Muscle layer of colon (tissue), 2 donors: ENCODE measurements around the gene PRMT1.

ENCODE experiments used
- H3K27ac ChIP-seq: one replicate; pipeline ENCODE4 v1.7.0; 2013; ENCODE audit warnings: low read depth, mild to moderate bottlenecking, low read length, moderate library complexity
- H3K27me3 ChIP-seq, 2 donors: one replicate each; pipeline ENCODE4 v1.7.0; 2013; ENCODE audit warnings: low read length in 2 of 2, mild to moderate bottlenecking in 2 of 2; ENCODE audit not compliant: insufficient read depth in 2 of 2, control insufficient read depth in 1 of 2
- H3K36me3 ChIP-seq: one replicate; pipeline ENCODE4 v1.7.0; 2013; ENCODE audit warnings: mild to moderate bottlenecking, low read length; ENCODE audit not compliant: insufficient read depth
- H3K4me1 ChIP-seq: one replicate; pipeline ENCODE4 v1.7.0; 2013; ENCODE audit warnings: mild to moderate bottlenecking, low read length; ENCODE audit not compliant: insufficient read depth
- H3K4me3 ChIP-seq, 2 donors: one replicate each; pipeline ENCODE4 v1.7.0; 2013; ENCODE audit warnings: low read length in 2 of 2, low read depth in 1 of 2, mild to moderate bottlenecking in 1 of 2, moderate library complexity in 1 of 2
- H3K9ac ChIP-seq: one replicate; pipeline ENCODE4 v1.7.0; 2013; ENCODE audit warnings: low read length
- H3K9me3 ChIP-seq: one replicate; pipeline ENCODE4 v1.7.0; 2013; ENCODE audit warnings: mild to moderate bottlenecking, low read length
- donor health status: abdominal sarcoma.
- donor health status: Adenocarcinoma of cecum.

PRMT1 gene

GRCh38 chr19:49699364-49699763, 22.3 kb downstream of the PRMT1 start:
- no peaks in the 10 kb centered on the region for H3K36me3 ChIP-seq

GRCh38 chr19:49700563-49700962, 23.5 kb downstream of the PRMT1 start:
- H3K9me3 ChIP-seq = no peaks in the 10 kb centered on the region
- no peak overlapping the region for H3K9ac ChIP-seq
- H3K27me3 ChIP-seq = peaks cover 0 to 8% of the 10 kb centered on the region in 2 donors
- no peak overlapping the region for H3K4me3 ChIP-seq
- H3K4me1 ChIP-seq = no peaks in the 10 kb centered on the region
- no peak overlapping the region for H3K27ac ChIP-seq
- no peaks in the 10 kb centered on the region for H3K36me3 ChIP-seq

More at GRCh38 chr19:49699364-49699763, 22.3 kb downstream of the PRMT1 start:
- Histone ChIP-seq H3K4me1 (no peaks in the 10 kb centered on the region), H3K4me3 (no peak overlapping the region), H3K27ac (no peak overlapping the region), H3K9me3 (no peaks in the 10 kb centered on the region), H3K27me3 (peaks cover 0 to 8% of the 10 kb centered on the region in 2 donors), H3K9ac (no peak overlapping the region)

GRCh38 chr19:49701271-49701786, 24.3 kb downstream of the PRMT1 start:
- Histone ChIP-seq H3K36me3 (no peaks in the 10 kb centered on the region), H3K9ac (no peak overlapping the region), H3K9me3 (no peaks in the 10 kb centered on the region), H3K4me3 (no peak overlapping the region), H3K27ac (no peak overlapping the region), H3K4me1 (no peaks in the 10 kb centered on the region), H3K27me3 (peaks cover 0 to 8% of the 10 kb centered on the region in 2 donors)

GRCh38 chr19:49704888-49705642, 28.0 kb downstream of the PRMT1 start:
- Histone ChIP-seq H3K9ac (no peak overlapping the region), H3K36me3 (no peaks in the 10 kb centered on the region), H3K27me3 (peaks cover 0 to 8% of the 10 kb centered on the region in 2 donors)

GRCh38 chr19:49705919-49706318, 28.8 kb downstream of the PRMT1 start:
- no peak overlapping the region for H3K27ac ChIP-seq
- no peaks in the 10 kb centered on the region for H3K36me3 ChIP-seq
- no peak overlapping the region for H3K9ac ChIP-seq
- H3K9me3 ChIP-seq = no peaks in the 10 kb centered on the region
- no peaks in the 10 kb centered on the region for H3K4me1 ChIP-seq
- no peak overlapping the region for H3K4me3 ChIP-seq
- H3K27me3 ChIP-seq = peaks cover 0 to 6% of the 10 kb centered on the region in 2 donors

More at GRCh38 chr19:49704888-49705642, 28.0 kb downstream of the PRMT1 start:
- Histone ChIP-seq H3K9me3 (no peaks in the 10 kb centered on the region), H3K4me3 (no peak overlapping the region), H3K4me1 (no peaks in the 10 kb centered on the region), H3K27ac (no peak overlapping the region)

GRCh38 chr19:49710372-49710951, 33.4 kb downstream of the PRMT1 start:
- Histone ChIP-seq H3K4me3 (no peak overlapping the region), H3K27me3 (no peaks in the 10 kb centered on the region), H3K9ac (no peak overlapping the region), H3K36me3 (no peaks in the 10 kb centered on the region), H3K27ac (no peak overlapping the region), H3K9me3 (no peaks in the 10 kb centered on the region), H3K4me1 (no peaks in the 10 kb centered on the region)

GRCh38 chr19:49712397-49712859, 35.4 kb downstream of the PRMT1 start:
- H3K27ac ChIP-seq = no peak overlapping the region
- no peak overlapping the region for H3K9ac ChIP-seq
- no peaks in the 10 kb centered on the region for H3K36me3 ChIP-seq
- H3K4me3 ChIP-seq = no peak overlapping the region
- H3K4me1 ChIP-seq = no peaks in the 10 kb centered on the region
- no peaks in the 10 kb centered on the region for H3K27me3 ChIP-seq
- H3K9me3 ChIP-seq = no peaks in the 10 kb centered on the region

- Histone ChIP-seq H3K27me3 (no peaks in the 10 kb centered on the region), H3K4me1 (no peaks in the 10 kb centered on the region), H3K9me3 (no peaks in the 10 kb centered on the region), H3K27ac (no peak overlapping the region), H3K9ac (no peak overlapping the region), H3K4me3 (no peak overlapping the region), H3K36me3 (no peaks in the 10 kb centered on the region)
These were observed 36.3 kb downstream of the PRMT1 start for GRCh38 chr19:49713236-49713845.

GRCh38 chr19:49716154-49716553, 39.1 kb downstream of the PRMT1 start:
- no peak overlapping the region for H3K4me3 ChIP-seq
- no peak overlapping the region for H3K27ac ChIP-seq
- H3K4me1 ChIP-seq = no peaks in the 10 kb centered on the region
- H3K9me3 ChIP-seq = no peaks in the 10 kb centered on the region
- no peaks in the 10 kb centered on the region for H3K36me3 ChIP-seq
- H3K27me3 ChIP-seq = no peaks in the 10 kb centered on the region
- H3K9ac ChIP-seq = no peak overlapping the region

GRCh38 chr19:49718511-49718910, 41.4 kb downstream of the PRMT1 start:
- no peaks in the 10 kb centered on the region for H3K36me3 ChIP-seq
- H3K27ac ChIP-seq = no peak overlapping the region
- H3K9ac ChIP-seq = no peak overlapping the region
- H3K4me1 ChIP-seq = no peaks in the 10 kb centered on the region
- H3K4me3 ChIP-seq = no peak overlapping the region
- no peaks in the 10 kb centered on the region for H3K27me3 ChIP-seq
- no peaks in the 10 kb centered on the region for H3K9me3 ChIP-seq

- Histone ChIP-seq H3K27ac (no peak overlapping the region), H3K9ac (no peak overlapping the region)
These were observed 41.9 kb downstream of the PRMT1 start for GRCh38 chr19:49718991-49719390.

More at GRCh38 chr19:49718991-49719390, 41.9 kb downstream of the PRMT1 start:
- Histone ChIP-seq H3K27me3 (no peaks in the 10 kb centered on the region), H3K36me3 (no peaks in the 10 kb centered on the region), H3K4me1 (no peaks in the 10 kb centered on the region), H3K4me3 (no peak overlapping the region), H3K9me3 (no peaks in the 10 kb centered on the region)
